Esophagus muscularis mucosa (tissue), 3 donors: ENCODE measurements around the gene FRMD1.

Experiments used
- POLR2A ChIP-seq: fragments of 450-650 bp; IDR thresholded peaks from one replicate; pipeline ENCODE4 v1.6.1; 2017; ENCODE audit warnings: antibody characterized with exemption, moderate library complexity, mild to moderate bottlenecking, low read depth
- TF ChIP-seq, protein P1 (sequence below), 3 experiments: fragments of 200-600 bp in 2 of 3; fragments of 450-650 bp in 1 of 3; sonication (generic) in 2 of 3; IDR thresholded peaks; one replicate each; pipeline ENCODE4 v1.5.1; 2017 to 2019; ENCODE audit warnings: antibody characterized with exemption in 3 of 3, mild to moderate bottlenecking in 2 of 3, moderate library complexity in 1 of 3

GRCh38 chr6:168004023-168004422, 75.0 kb downstream of the FRMD1 start:
- no peak for TF ChIP-seq POLR2A
- TF ChIP-seq, protein P1, sequence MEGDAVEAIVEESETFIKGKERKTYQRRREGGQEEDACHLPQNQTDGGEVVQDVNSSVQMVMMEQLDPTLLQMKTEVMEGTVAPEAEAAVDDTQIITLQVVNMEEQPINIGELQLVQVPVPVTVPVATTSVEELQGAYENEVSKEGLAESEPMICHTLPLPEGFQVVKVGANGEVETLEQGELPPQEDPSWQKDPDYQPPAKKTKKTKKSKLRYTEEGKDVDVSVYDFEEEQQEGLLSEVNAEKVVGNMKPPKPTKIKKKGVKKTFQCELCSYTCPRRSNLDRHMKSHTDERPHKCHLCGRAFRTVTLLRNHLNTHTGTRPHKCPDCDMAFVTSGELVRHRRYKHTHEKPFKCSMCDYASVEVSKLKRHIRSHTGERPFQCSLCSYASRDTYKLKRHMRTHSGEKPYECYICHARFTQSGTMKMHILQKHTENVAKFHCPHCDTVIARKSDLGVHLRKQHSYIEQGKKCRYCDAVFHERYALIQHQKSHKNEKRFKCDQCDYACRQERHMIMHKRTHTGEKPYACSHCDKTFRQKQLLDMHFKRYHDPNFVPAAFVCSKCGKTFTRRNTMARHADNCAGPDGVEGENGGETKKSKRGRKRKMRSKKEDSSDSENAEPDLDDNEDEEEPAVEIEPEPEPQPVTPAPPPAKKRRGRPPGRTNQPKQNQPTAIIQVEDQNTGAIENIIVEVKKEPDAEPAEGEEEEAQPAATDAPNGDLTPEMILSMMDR (IDR thresholded peaks at IDR 0.05) = no peak
